DOHH2 (cell line): ENCODE measurements around the gene LRP1-AS.

Experiments used
- H3F3A ChIP-seq: fragments of 200-600 bp; sonication (generic), shearing (Covaris generic); 2 replicates; pipeline ENCODE4 v1.6.0; 2016; ENCODE audit warnings: antibody characterized with exemption, mild to moderate bottlenecking; ENCODE audit not compliant: control insufficient read depth, insufficient read depth
- H3K27ac ChIP-seq: fragments of 200-600 bp; sonication (generic); 2 replicates; pipeline ENCODE4 v1.5.1; 2014; ENCODE audit warnings: low read depth, mild to moderate bottlenecking, low read length, moderate library complexity
- H3K27me3 ChIP-seq: fragments of 200-600 bp; sonication (generic); 2 replicates; pipeline ENCODE4 v1.6.1; 2014; ENCODE audit warnings: mild to moderate bottlenecking, low read length, mixed read lengths; ENCODE audit not compliant: control insufficient read depth
- H3K36me3 ChIP-seq: fragments of 200-600 bp; sonication (generic); 2 replicates; pipeline ENCODE4 v1.6.1; 2014; ENCODE audit warnings: mild to moderate bottlenecking, low read length, moderate library complexity, mixed read lengths; ENCODE audit not compliant: control insufficient read depth
- H3K4me1 ChIP-seq: fragments of 200-600 bp; sonication (generic); 2 replicates; pipeline ENCODE4 v1.6.1; 2014; ENCODE audit warnings: mild to moderate bottlenecking, low read length, mixed read lengths; ENCODE audit not compliant: control insufficient read depth
- H3K4me2 ChIP-seq: fragments of 200-600 bp; sonication (generic); 2 replicates; pipeline ENCODE4 v1.6.0; 2014; ENCODE audit warnings: mild to moderate bottlenecking, low read length, moderate library complexity
- H3K4me3 ChIP-seq: fragments of 200-600 bp; sonication (generic); 2 replicates; pipeline ENCODE4 v1.5.1; 2014; ENCODE audit warnings: mild to moderate bottlenecking, low read length, mixed read lengths
- H3K79me2 ChIP-seq: fragments of 200-600 bp; sonication (generic); 2 replicates; pipeline ENCODE4 v1.6.1; 2014; ENCODE audit warnings: mild to moderate bottlenecking, low read length, mixed read lengths; ENCODE audit not compliant: control insufficient read depth
- H3K9me2 ChIP-seq: fragments of 200-600 bp; sonication (generic); replicated peaks from 2 replicates; pipeline ENCODE4 v1.6.1; 2014; ENCODE audit warnings: mild to moderate bottlenecking, low read length, mixed read lengths; ENCODE audit not compliant: control insufficient read depth
- H3K9me3 ChIP-seq: fragments of 200-600 bp; sonication (generic); 2 replicates; pipeline ENCODE4 v1.6.1; 2014; ENCODE audit warnings: antibody characterized with exemption, low read length, mixed read lengths; ENCODE audit not compliant: control insufficient read depth, insufficient read depth
- H4K20me1 ChIP-seq: fragments of 200-600 bp; sonication (generic); 2 replicates; pipeline ENCODE4 v1.6.0; 2014; ENCODE audit warnings: low read depth, mild to moderate bottlenecking, antibody characterized with exemption, low read length, moderate library complexity; ENCODE audit not compliant: control insufficient read depth, insufficient read depth
- EZH2phosphoT487 ChIP-seq: fragments of 200-600 bp; sonication (generic); IDR thresholded peaks from 2 replicates; pipeline ENCODE4 v1.6.1; 2017; ENCODE audit warnings: borderline replicate concordance, mild to moderate bottlenecking, antibody characterized with exemption, low read length, moderate library complexity, mixed read lengths
- TF ChIP-seq, protein P1 (sequence below): fragments of 200-600 bp; sonication (generic); IDR thresholded peaks from one replicate; pipeline ENCODE4 v1.5.1; 2014; ENCODE audit warnings: antibody characterized with exemption, mild to moderate bottlenecking, low read depth, low read length; ENCODE audit not compliant: poor library complexity, severe bottlenecking

LRP1-AS gene

DNA sequence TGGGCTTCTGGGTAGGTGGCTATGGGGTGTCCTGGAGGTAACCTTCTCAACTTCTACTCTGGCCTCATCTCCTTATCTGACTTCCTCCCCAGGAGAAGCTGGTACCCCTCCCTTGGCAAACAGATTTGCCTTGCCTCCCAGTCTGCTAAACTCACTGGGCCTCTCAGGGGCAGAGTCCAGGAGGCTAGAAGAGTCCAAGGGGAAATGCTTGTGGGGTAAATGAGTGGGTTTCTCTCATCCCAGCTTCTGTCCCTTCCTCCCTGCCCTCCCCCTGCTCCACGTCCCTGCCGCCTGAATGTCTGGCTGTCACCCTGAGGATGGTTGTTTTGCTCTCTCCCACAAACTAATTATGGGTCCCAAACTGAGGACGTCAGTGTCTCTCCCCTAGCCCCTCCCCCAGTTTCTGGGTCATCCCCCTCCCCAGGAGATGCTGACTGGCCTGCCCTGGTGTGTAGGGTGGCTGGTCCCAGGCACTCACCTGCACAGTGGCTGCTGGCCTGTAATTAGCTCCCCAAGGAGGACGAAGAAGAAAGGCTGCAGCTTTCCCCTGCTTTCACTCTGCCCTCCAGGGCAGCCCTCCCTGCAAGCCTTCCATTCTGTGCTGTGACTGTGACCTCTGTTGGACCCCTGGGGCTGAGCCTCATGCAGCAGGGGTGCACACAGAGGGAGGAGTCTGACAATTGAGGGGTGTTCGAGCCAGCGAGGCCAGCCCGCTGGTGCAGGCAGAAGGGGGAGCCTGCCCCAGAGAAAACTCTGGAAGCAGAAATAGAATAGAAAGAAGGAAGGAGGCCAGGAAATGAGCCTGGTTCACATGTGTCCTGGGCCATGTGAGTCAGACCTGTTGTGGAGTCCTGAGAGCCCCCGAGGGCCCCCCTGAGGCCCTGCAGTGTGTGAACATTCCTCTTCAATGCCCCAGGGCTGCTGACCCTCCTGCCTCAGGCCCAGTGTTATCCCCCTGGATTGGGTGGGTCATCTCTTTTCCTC, at the start of gene LRP1-AS:
TSS of gene LRP1-AS (minus strand) at position 659 of the 984 bp plus-strand sequence.
- Histone ChIP-seq H4K20me1 (no peaks in the 10 kb centered on the region), H3K9me3 (no peaks in the 10 kb centered on the region), H3K27me3 (no peaks in the 10 kb centered on the region), H3K36me3 (no peaks in the 10 kb centered on the region), H3K27ac (no peak within 1 kb of the TSS), H3K79me2 (no peaks in the 10 kb centered on the region), H3K4me1 (peaks cover 6% of the 10 kb centered on the region; the same call in 1 of the 2 replicates), H3K4me2 (no peak within 1 kb of the TSS), H3K4me3 (no peak within 1 kb of the TSS), H3F3A (no peaks in the 10 kb centered on the region), H3K9me2 (no peaks in the 10 kb centered on the region)
- TF ChIP-seq EZH2phosphoT487 = no peak
- TF ChIP-seq, protein P1, sequence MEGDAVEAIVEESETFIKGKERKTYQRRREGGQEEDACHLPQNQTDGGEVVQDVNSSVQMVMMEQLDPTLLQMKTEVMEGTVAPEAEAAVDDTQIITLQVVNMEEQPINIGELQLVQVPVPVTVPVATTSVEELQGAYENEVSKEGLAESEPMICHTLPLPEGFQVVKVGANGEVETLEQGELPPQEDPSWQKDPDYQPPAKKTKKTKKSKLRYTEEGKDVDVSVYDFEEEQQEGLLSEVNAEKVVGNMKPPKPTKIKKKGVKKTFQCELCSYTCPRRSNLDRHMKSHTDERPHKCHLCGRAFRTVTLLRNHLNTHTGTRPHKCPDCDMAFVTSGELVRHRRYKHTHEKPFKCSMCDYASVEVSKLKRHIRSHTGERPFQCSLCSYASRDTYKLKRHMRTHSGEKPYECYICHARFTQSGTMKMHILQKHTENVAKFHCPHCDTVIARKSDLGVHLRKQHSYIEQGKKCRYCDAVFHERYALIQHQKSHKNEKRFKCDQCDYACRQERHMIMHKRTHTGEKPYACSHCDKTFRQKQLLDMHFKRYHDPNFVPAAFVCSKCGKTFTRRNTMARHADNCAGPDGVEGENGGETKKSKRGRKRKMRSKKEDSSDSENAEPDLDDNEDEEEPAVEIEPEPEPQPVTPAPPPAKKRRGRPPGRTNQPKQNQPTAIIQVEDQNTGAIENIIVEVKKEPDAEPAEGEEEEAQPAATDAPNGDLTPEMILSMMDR = no peak

DNA sequence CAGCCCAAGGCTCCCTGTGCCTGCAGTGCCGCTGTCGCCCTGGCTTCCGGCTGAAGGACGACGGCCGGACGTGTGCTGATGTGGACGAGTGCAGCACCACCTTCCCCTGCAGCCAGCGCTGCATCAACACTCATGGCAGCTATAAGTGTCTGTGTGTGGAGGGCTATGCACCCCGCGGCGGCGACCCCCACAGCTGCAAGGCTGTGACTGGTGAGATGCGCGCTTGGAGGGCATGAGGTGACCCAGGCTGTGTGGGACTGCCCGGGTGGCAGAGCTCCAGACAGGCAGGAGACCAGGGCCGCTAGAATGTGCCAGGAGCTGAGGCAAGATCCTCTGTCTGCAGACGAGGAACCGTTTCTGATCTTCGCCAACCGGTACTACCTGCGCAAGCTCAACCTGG, 49.5 kb upstream of the LRP1-AS start:
- no peaks in the 10 kb centered on the region for H3K36me3 ChIP-seq
- H3K27ac ChIP-seq = no peak overlapping the region

DNA sequence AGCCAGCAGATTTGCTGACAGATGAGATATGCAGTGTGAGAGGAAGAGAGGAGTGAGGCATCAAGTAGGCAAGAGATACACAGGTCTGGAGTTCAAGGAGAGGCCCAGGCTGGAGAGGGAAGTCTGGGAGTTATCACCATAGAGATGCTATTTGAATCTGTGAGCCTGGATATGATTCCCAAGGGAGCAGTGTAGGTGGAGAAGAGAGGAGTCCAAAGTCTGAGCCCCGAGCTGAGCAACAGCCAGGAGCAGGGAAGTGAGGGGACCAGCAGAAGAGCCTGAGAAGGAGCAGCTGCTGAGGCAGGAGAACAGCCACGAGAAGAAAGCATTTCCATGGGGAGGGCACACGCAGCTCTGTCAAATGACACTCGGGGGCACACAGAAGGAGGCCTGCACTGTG, 49.0 kb upstream of the LRP1-AS start:
- no peaks in the 10 kb centered on the region for H3K27me3 ChIP-seq

More for the DNA sequence above, 49.5 kb upstream of the LRP1-AS start:
- Histone ChIP-seq H3K4me2 (no peak overlapping the region), H4K20me1 (no peaks in the 10 kb centered on the region), H3F3A (no peaks in the 10 kb centered on the region), H3K4me3 (no peak overlapping the region), H3K79me2 (no peaks in the 10 kb centered on the region), H3K9me2 (no peaks in the 10 kb centered on the region), H3K4me1 (no peaks in the 10 kb centered on the region), H3K9me3 (no peaks in the 10 kb centered on the region), H3K27me3 (no peaks in the 10 kb centered on the region)
- TF ChIP-seq, protein P1 = no peak
- TF ChIP-seq EZH2phosphoT487 = no peak

More for the DNA sequence above, 49.0 kb upstream of the LRP1-AS start:
- Histone ChIP-seq H3K9me2 (no peaks in the 10 kb centered on the region), H3K36me3 (no peaks in the 10 kb centered on the region), H3K9me3 (no peaks in the 10 kb centered on the region), H3K27ac (no peak overlapping the region), H3K4me2 (no peak overlapping the region), H4K20me1 (no peaks in the 10 kb centered on the region), H3K4me3 (no peak overlapping the region), H3F3A (no peaks in the 10 kb centered on the region), H3K4me1 (no peaks in the 10 kb centered on the region), H3K79me2 (no peaks in the 10 kb centered on the region)
- no peak for TF ChIP-seq EZH2phosphoT487
- TF ChIP-seq, protein P1 = no peak
